Measurements from ENCODE around the gene IDE. TPM values are rescaled to one million over a fixed set of nuclear protein-coding genes. Genes with fewer than 3 reads are reported as not detected.

The IDE gene
- total and polyA plus RNA-seq, 9 of the 15 experiments (the other 6 are each of a cell fraction or from before 2014, with no cell fraction given): 10.2 to 50.6 (median 33.2) TPM

- TF ChIP-seq SIX5 (IDR thresholded peaks at IDR 0.05; ENCODE audit: borderline replicate concordance in 1 of 2, insufficient read depth in 1 of 2, low read depth in 1 of 2, low read length in 2 of 2) (no peak), CBFA2T3 (IDR thresholded peaks at IDR 0.05) (peak; percentile 32; the same call in 1 of the 2 replicates), ARID3B (CRISPR knock-in tag; IDR thresholded peaks at IDR 0.05; ENCODE audit: borderline replicate concordance) (no peak), SMARCB1 (IDR thresholded peaks at IDR 0.05; ENCODE audit: insufficient read length, low read depth) (peak; percentile 82), NCOR1 (IDR thresholded peaks at IDR 0.05) (peak; percentile 29; the same call in 1 of the 2 replicates), E2F5 (CRISPR knock-in tag; IDR thresholded peaks at IDR 0.05) (no peak), ZBTB11 (CRISPR knock-in tag; IDR thresholded peaks at IDR 0.05) (peak in 1 of 3 experiments; percentile 38; a peak in 1 of 6 replicates), HCFC1 (IDR thresholded peaks at IDR 0.05; ENCODE audit: low read depth, low read length) (no peak), HDAC2 (IDR thresholded peaks at IDR 0.05) (peak; percentile 38; the same call in 1 of the 2 replicates)
- TF ChIP-seq, protein P1, sequence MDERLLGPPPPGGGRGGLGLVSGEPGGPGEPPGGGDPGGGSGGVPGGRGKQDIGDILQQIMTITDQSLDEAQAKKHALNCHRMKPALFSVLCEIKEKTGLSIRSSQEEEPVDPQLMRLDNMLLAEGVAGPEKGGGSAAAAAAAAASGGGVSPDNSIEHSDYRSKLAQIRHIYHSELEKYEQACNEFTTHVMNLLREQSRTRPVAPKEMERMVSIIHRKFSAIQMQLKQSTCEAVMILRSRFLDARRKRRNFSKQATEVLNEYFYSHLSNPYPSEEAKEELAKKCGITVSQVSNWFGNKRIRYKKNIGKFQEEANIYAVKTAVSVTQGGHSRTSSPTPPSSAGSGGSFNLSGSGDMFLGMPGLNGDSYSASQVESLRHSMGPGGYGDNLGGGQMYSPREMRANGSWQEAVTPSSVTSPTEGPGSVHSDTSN (CRISPR knock-in tag; IDR thresholded peaks at IDR 0.05; ENCODE audit: low read depth): no peak
- TF ChIP-seq, protein P1 (tag; conservative IDR thresholded peaks at IDR 0.05; ENCODE audit: low read depth): 0 out of 2 replicates have a peak, but pooled peaks have one; percentile 28
- TF ChIP-seq, protein P2, sequence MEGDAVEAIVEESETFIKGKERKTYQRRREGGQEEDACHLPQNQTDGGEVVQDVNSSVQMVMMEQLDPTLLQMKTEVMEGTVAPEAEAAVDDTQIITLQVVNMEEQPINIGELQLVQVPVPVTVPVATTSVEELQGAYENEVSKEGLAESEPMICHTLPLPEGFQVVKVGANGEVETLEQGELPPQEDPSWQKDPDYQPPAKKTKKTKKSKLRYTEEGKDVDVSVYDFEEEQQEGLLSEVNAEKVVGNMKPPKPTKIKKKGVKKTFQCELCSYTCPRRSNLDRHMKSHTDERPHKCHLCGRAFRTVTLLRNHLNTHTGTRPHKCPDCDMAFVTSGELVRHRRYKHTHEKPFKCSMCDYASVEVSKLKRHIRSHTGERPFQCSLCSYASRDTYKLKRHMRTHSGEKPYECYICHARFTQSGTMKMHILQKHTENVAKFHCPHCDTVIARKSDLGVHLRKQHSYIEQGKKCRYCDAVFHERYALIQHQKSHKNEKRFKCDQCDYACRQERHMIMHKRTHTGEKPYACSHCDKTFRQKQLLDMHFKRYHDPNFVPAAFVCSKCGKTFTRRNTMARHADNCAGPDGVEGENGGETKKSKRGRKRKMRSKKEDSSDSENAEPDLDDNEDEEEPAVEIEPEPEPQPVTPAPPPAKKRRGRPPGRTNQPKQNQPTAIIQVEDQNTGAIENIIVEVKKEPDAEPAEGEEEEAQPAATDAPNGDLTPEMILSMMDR (IDR thresholded peaks at IDR 0.05 in 2 of 3, conservative IDR thresholded peaks at IDR 0.05 in 1 of 3; ENCODE audit: insufficient read depth in 2 of 3, low read depth in 1 of 3, low read length in 3 of 3): peak in 2 of 3 experiments; percentile 20 to 51; a peak in 2 of 6 replicates
- TF ChIP-seq, protein P3, sequence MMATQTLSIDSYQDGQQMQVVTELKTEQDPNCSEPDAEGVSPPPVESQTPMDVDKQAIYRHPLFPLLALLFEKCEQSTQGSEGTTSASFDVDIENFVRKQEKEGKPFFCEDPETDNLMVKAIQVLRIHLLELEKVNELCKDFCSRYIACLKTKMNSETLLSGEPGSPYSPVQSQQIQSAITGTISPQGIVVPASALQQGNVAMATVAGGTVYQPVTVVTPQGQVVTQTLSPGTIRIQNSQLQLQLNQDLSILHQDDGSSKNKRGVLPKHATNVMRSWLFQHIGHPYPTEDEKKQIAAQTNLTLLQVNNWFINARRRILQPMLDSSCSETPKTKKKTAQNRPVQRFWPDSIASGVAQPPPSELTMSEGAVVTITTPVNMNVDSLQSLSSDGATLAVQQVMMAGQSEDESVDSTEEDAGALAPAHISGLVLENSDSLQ (IDR thresholded peaks at IDR 0.05): peak; percentile 9; the same call in 1 of the 2 replicates
Measured at GRCh38 chr10:92486637-92487036, 87.3 kb downstream of the IDE start (continued).

All from K562 (cell line).